ENCODE measurements around the gene TRAPPC2B. TPM values are rescaled to one million over a fixed set of nuclear protein-coding genes. Genes with fewer than 3 reads are reported as not detected.
A peak's percentile ranks its signal among the peaks of the same experiment; 100 is the strongest.

The TRAPPC2B gene
- total RNA-seq, 1 donor from 2014 or later: 36.2 TPM

- TF ChIP-seq, protein P1, sequence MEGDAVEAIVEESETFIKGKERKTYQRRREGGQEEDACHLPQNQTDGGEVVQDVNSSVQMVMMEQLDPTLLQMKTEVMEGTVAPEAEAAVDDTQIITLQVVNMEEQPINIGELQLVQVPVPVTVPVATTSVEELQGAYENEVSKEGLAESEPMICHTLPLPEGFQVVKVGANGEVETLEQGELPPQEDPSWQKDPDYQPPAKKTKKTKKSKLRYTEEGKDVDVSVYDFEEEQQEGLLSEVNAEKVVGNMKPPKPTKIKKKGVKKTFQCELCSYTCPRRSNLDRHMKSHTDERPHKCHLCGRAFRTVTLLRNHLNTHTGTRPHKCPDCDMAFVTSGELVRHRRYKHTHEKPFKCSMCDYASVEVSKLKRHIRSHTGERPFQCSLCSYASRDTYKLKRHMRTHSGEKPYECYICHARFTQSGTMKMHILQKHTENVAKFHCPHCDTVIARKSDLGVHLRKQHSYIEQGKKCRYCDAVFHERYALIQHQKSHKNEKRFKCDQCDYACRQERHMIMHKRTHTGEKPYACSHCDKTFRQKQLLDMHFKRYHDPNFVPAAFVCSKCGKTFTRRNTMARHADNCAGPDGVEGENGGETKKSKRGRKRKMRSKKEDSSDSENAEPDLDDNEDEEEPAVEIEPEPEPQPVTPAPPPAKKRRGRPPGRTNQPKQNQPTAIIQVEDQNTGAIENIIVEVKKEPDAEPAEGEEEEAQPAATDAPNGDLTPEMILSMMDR (conservative IDR thresholded peaks at IDR 0.05; ENCODE audit: low read depth, low read length): no peak
- peak within 1 kb of the TSS; percentile 91 for H3K4me3 ChIP-seq (ENCODE audit: low read depth, low read length)
- DNase-seq (ENCODE audit: low read depth): peak; percentile 65
These were observed 12.2 kb upstream of the TRAPPC2B start, which contains the start of gene ZNF304 for GRCh38 chr19:57350877-57351805. Gene ZNF304 (plus strand): TSS chr19:57351271. CDS start chr19:57351665, 394 bp downstream.

DNA sequence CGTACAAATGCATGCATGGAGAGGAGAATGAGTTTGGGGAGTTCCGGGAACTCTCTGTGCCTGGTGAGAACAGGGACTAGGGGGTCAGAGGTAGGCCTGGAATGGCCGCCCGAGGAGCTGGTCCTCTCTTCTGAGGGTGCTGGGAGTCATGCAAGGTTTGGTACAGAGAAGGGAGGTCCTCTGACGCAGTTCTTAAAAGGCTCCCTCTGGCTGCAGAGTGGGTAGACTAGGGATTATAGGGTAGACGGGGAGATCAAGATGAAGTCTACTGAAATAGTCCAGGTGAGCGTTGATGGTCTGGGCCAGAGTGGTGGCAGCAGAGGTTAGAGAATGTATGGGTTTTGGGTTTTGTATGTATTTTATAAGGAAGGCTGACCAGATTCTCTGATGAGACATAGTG lies 11.5 kb upstream of the TRAPPC2B start:
- peak overlapping the region; percentile 91 for H3K4me3 ChIP-seq (ENCODE audit: low read depth, low read length)
- DNase-seq (ENCODE audit: low read depth): no peak
- TF ChIP-seq, protein P1 (conservative IDR thresholded peaks at IDR 0.05; ENCODE audit: low read depth, low read length): peak; percentile 20

- no peak overlapping the region for H3K4me3 ChIP-seq (ENCODE audit: low read depth, low read length)
- no peak for DNase-seq (ENCODE audit: low read depth)
- TF ChIP-seq, protein P1 (conservative IDR thresholded peaks at IDR 0.05; ENCODE audit: low read depth, low read length): no peak
These were observed 7.4 kb upstream of the TRAPPC2B start for GRCh38 chr19:57355916-57356315.

DNA sequence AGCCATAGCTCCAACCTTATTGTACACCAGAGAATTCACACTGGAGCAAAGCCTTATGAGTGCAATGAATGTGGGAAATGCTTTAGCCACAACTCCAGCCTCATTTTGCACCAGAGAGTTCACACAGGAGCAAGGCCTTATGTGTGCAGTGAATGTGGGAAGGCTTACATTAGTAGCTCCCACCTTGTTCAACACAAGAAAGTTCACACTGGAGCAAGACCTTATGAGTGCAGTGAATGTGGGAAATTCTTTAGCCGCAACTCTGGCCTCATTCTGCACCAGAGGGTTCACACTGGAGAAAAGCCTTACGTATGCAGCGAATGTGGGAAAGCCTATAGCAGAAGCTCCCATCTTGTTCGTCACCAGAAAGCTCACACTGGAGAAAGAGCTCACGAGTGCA lies 5.9 kb upstream of the TRAPPC2B start:
- H3K4me3 ChIP-seq (ENCODE audit: low read depth, low read length): no peak overlapping the region
- no peak for DNase-seq (ENCODE audit: low read depth)
- TF ChIP-seq, protein P1 (conservative IDR thresholded peaks at IDR 0.05; ENCODE audit: low read depth, low read length): no peak

GRCh38 chr19:57359300-57359699 lies 4.1 kb upstream of the TRAPPC2B start:
- DNase-seq (ENCODE audit: low read depth): no peak
- TF ChIP-seq, protein P1 (conservative IDR thresholded peaks at IDR 0.05; ENCODE audit: low read depth, low read length): no peak

DNA sequence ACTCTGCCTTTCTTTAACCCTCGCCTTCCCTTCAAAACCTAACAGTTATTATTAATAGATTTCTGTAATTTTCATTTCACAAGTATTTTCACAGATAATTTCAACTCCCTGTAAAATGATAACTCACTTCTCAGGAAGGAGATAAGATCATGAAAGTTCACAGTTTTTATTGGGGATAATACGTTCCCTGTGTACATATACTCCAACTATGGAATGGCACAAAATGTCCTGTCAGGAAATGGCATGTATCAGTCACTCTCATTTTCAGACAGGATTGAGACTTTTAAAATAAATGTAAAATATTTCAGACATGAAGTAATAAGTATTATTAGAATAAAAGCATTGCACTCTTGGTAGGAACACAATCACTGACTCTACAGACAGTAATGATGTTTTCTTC lies 932 bp upstream of the TRAPPC2B start:
- H3K4me3 ChIP-seq (ENCODE audit: low read depth, low read length): peak overlapping the region; percentile 89
- TF ChIP-seq, protein P1 (conservative IDR thresholded peaks at IDR 0.05; ENCODE audit: low read depth, low read length): no peak
- DNase-seq (ENCODE audit: low read depth): no peak

More at GRCh38 chr19:57359300-57359699, 4.1 kb upstream of the TRAPPC2B start:
- H3K4me3 ChIP-seq (ENCODE audit: low read depth, low read length): no peak overlapping the region
